GM12875 (cell line): ENCODE measurements around the gene TBX21.

Source experiments
- H3K4me3 ChIP-seq: one replicate; pipeline ENCODE4 v1.5.1; 2011; ENCODE audit warnings: low read depth, low read length, control low read depth
- TF ChIP-seq, protein P1 (sequence below): IDR thresholded peaks from 2 replicates; pipeline ENCODE4 v1.5.1; 2011; ENCODE audit warnings: low read depth, mild to moderate bottlenecking, control low read depth, inconsistent platforms, low read length, moderate library complexity, borderline replicate concordance; ENCODE audit not compliant: insufficient read depth

TBX21 gene

DNA sequence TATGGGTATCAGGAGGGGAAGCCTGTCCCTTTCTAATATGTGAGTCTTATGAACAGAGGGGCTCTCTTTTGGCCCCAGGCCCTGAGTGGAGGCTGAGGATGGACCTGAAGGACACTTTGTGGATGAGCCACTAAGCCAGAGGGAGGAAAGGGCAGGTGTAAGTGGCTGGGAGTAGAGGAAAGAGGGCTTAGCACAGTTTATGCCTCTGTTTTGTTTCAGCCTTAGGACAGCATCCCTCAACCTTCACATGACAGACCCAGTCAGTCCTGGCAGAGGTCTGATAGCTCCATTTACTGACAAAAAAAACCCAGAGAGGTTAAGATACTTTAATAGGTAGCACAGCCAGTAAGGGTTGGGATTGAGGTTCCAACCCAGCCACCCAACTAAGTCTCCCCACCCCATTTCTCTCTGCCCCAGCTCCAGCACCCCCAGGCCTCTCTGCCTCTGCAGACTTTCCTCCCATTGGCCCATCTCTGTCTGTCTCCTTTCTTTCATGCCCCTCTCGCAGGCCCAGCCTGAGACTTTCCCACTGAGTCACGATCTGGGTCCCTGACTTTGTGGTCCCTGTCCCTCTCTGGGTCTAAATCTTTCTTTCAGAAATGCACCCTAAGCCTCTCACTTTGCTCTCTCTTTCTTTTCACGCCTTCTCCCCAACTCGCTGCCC, 4.7 kb upstream of the TBX21 start:
- TF ChIP-seq, protein P1, sequence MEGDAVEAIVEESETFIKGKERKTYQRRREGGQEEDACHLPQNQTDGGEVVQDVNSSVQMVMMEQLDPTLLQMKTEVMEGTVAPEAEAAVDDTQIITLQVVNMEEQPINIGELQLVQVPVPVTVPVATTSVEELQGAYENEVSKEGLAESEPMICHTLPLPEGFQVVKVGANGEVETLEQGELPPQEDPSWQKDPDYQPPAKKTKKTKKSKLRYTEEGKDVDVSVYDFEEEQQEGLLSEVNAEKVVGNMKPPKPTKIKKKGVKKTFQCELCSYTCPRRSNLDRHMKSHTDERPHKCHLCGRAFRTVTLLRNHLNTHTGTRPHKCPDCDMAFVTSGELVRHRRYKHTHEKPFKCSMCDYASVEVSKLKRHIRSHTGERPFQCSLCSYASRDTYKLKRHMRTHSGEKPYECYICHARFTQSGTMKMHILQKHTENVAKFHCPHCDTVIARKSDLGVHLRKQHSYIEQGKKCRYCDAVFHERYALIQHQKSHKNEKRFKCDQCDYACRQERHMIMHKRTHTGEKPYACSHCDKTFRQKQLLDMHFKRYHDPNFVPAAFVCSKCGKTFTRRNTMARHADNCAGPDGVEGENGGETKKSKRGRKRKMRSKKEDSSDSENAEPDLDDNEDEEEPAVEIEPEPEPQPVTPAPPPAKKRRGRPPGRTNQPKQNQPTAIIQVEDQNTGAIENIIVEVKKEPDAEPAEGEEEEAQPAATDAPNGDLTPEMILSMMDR: no peak
- no peak overlapping the region for H3K4me3 ChIP-seq

DNA sequence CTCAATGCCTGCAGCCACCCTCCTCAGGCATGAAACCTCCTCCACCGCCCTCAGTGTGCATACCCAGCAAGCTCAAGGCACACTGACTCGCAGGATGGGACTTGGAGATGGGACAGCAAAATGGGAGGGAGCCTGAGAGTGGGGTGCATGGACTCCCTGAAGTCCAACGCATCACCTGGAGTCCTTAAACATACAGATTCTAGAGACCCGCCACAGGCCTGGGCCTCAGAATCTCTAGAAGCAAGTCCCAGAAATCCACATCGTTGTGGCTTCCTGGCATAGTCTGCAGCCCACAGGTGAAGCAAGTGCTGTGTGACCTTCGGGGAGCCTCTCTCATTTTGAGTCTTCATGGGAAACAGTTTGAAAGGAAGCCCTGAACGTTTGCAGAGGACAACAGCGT, 3.6 kb upstream of the TBX21 start:
- TF ChIP-seq, protein P1: no peak
- H3K4me3 ChIP-seq: no peak overlapping the region

DNA sequence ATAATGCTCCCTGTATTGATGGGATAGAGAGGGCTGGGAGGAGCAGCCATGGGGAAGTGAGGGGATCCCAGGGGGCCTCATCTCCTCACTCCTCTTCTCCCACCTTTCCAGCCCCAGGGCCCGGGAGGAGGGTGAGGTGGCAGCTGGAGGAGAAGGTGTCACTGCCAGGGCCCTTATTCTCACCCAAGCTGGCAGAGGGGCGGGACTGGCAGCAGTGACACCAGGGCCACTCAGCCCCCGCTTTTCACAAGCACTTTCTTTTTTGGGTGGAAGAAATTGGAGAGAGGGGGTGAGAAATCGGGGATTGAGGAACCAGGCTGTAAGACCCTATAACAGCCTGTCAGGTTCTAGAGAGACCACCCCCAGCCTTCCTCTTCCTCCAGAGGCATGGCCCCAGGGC, 2.4 kb upstream of the TBX21 start:
- TF ChIP-seq, protein P1: no peak
- H3K4me3 ChIP-seq: no peak overlapping the region

DNA sequence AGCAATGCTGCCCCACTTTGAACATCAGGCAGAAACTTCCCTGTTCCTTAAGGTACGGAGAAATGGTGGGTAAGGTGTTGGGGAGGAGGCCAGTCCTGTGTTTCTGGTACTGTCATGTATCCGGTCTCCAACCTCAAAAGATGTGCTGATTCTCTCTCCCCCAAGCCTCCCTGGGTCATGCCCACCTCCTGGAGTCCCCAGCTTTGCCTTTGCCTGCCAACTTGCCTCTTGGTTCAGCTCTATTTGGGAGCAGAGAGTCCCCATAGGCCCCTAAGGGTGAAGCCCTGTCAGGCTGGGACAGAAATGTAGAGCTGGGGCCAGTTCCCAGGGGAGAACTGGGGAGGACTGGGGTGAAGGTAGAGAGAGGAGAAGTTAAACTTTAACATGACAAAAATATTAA, 1.6 kb upstream of the TBX21 start:
- TF ChIP-seq, protein P1: no peak
- no peak overlapping the region for H3K4me3 ChIP-seq

DNA sequence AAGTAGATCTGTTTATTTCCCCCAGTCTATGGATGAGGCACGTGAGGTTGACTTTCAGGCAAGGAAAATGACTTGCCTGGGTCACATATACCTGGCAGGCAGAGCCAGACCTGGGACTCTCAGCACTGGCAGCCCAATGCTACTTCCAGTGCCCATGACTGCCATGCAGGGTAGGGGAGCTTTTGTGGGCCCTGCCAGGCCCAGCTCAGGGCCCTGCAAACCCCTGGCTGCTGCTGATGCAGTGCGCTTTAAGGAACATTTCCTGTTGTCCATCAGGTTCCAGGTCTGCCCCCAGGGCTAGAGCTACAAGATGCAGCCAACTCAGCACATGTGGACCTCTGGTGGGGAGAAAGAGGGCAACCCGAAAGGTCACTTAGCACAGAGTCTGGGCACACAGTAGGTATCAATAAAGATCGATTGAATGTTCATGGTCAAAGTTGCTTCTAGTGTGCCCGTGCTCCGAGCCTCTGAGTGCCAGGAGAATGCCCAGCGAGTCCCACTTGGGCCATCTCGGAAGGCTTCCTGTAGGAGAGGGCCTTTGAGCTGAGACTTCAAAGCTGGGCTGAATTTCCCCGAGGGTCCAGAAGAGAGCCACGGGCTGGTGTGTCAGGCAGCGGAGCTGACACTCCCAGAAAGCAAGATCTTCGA, 513 bp upstream of the TBX21 start:
- H3K4me3 ChIP-seq: no peak overlapping the region
- TF ChIP-seq, protein P1: no peak

DNA sequence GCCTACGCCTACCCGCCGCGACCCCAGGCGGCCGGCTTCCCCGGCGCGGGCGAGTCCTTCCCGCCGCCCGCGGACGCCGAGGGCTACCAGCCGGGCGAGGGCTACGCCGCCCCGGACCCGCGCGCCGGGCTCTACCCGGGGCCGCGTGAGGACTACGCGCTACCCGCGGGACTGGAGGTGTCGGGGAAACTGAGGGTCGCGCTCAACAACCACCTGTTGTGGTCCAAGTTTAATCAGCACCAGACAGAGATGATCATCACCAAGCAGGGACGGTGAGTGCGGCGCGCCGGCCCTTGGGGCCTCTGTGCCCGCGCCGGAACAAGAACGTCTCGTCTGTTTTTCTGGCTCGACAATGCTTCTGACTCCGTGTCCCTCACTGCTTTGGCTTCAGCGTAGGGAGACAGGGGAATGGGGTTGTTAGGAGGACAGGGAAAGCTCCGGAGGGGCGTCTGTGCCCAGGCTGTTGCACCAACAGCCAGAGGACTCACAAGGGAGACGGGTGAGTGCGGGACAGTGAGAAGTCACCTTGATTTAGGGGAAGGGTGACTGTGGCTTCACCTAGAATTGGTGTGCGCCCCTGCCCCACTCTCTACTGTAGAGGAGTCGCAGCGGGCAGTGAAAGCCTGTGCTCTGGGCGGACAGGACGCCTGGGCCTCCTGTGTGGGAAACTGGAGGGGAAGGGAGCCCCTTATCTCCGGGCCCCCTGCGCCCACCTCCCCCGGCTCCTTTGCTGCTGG, 806 bp downstream of the TBX21 start:
- TF ChIP-seq, protein P1: no peak
- peak overlapping the region; percentile 36 for H3K4me3 ChIP-seq

DNA sequence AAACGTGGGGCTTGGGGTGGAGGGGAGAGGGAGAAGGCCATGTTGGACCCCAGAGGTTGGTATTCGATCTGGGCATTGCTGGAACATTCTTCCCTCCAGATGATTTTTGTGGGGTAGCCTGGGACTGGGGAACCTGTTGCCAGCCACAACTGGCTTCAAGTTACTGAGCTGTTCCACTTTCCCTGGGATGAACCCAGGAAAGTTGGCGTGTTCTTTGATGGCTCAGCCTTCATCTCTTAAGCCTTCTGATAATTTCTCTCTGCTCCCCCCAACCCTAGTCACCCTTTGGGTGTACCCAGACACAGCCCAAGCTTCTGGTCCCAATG, 2.1 kb downstream of the TBX21 start:
- TF ChIP-seq, protein P1: no peak
- no peak overlapping the region for H3K4me3 ChIP-seq
